Erythroblast (primary cell): Measurements from ENCODE around the gene AMBRA1.

Experiments used
- GATA1 ChIP-seq: IDR thresholded peaks from 2 replicates; pipeline ENCODE4 v1.6.1; 2011; ENCODE audit warnings: low read depth, mild to moderate bottlenecking, control low read depth, low read length, moderate library complexity
- POLR2A ChIP-seq: IDR thresholded peaks from 2 replicates; pipeline ENCODE4 v1.6.1; 2011; ENCODE audit warnings: mild to moderate bottlenecking, low read length

GRCh38 chr11:46540807-46541206 is 53.0 kb downstream of the AMBRA1 start:
- TF ChIP-seq POLR2A (no peak), GATA1 (no peak)
